PC-3 (cell line): ENCODE data around the gene ACOXL. TPM values are rescaled to one million over a fixed set of nuclear protein-coding genes. Genes with fewer than 3 reads are reported as not detected.
A peak's percentile ranks its signal among the peaks of the same experiment; 100 is the strongest.

Source experiments
- ATAC-seq: fragments of 200-7000 bp; cut with Tn5 transposase; 2 replicates; pipeline ENCODE4 v1.9.1; 2020; ENCODE audit warnings: mild to moderate bottlenecking, moderate library complexity
- BruUV-seq: library from RNA; stranded (reverse); fragments of 400-500 nt; replicated peaks from 2 replicates; lab custom pipeline; 2021; lab: Mats Ljungman, UMichigan
- CTCF ChIA-PET: fragments of 300-600 bp; sonication (Branson Sonifier 250); formaldehyde crosslinking; loops from one replicate; lab custom pipeline; 2022; ENCODE audit warnings: antibody characterized with exemption; lab: Charles Lee
- POLR2A ChIA-PET: fragments of 300-600 bp; sonication (Branson Sonifier 250); formaldehyde crosslinking; loops from one replicate; lab custom pipeline; 2022; ENCODE audit warnings: antibody characterized with exemption; ENCODE audit not compliant: unreplicated experiment; lab: Charles Lee
- DNase-seq: peaks from one replicate; pipeline ENCODE4 v3.0.0-alpha.2; 2015
- H2AFZ ChIP-seq: fragments of 300-600 bp; sonication (generic); 2 replicates; pipeline ENCODE4 v1.6.0; 2016; ENCODE audit warnings: antibody characterized with exemption, low read length
- H3F3A ChIP-seq: fragments of 300-600 bp; sonication (generic); one replicate; pipeline ENCODE4 v1.6.0; 2017; ENCODE audit warnings: antibody characterized with exemption, low read length, control low read depth, mild to moderate bottlenecking; ENCODE audit not compliant: unreplicated experiment
- H3K27ac ChIP-seq: fragments of 300-600 bp; sonication (generic); 2 replicates; pipeline ENCODE4 v1.5.1; 2016; ENCODE audit warnings: mild to moderate bottlenecking, low read length
- H3K27me3 ChIP-seq: fragments of 300-600 bp; sonication (generic); 2 replicates; pipeline ENCODE4 v1.6.1; 2016; ENCODE audit warnings: low read length, mixed read lengths
- H3K36me3 ChIP-seq: fragments of 300-600 bp; sonication (generic); 2 replicates; pipeline ENCODE4 v1.6.1; 2016; ENCODE audit warnings: low read depth, mixed run types, low read length, mixed read lengths
- H3K4me1 ChIP-seq: fragments of 300-600 bp; sonication (generic); 2 replicates; pipeline ENCODE4 v1.5.1; 2016; ENCODE audit warnings: low read length; ENCODE audit not compliant: insufficient read depth
- H3K4me2 ChIP-seq: fragments of 300-600 bp; sonication (generic); 2 replicates; pipeline ENCODE4 v1.6.0; 2016; ENCODE audit warnings: low read length
- H3K4me3 ChIP-seq: fragments of 300-600 bp; sonication (generic); 2 replicates; pipeline ENCODE4 v1.5.1; 2016; ENCODE audit warnings: mild to moderate bottlenecking, low read length, mixed read lengths
- H3K79me2 ChIP-seq: fragments of 300-600 bp; sonication (generic); 2 replicates; pipeline ENCODE4 v1.6.1; 2017; ENCODE audit warnings: low read length, mixed read lengths
- H3K9ac ChIP-seq: fragments of 300-600 bp; sonication (generic); 2 replicates; pipeline ENCODE4 v1.6.0; 2016; ENCODE audit warnings: mild to moderate bottlenecking, low read length
- H3K9me2 ChIP-seq: fragments of 300-600 bp; sonication (generic); replicated peaks from 2 replicates; pipeline ENCODE4 v1.6.1; 2016; ENCODE audit warnings: mixed run types, low read length, mixed read lengths
- H3K9me3 ChIP-seq: fragments of 300-600 bp; sonication (generic); 2 replicates; pipeline ENCODE4 v1.6.1; 2016; ENCODE audit warnings: low read length, mixed read lengths
- H4K20me1 ChIP-seq: fragments of 300-600 bp; sonication (generic); 2 replicates; pipeline ENCODE4 v1.6.1; 2016; ENCODE audit warnings: low read length, mixed read lengths
- EZH2 ChIP-seq: fragments of 300-600 bp; sonication (generic); IDR thresholded peaks from one replicate; pipeline ENCODE4 v1.6.1; 2017; ENCODE audit warnings: antibody characterized with exemption, mild to moderate bottlenecking, low read length; ENCODE audit not compliant: unreplicated experiment
- EZH2phosphoT487 ChIP-seq: fragments of 300-600 bp; sonication (generic); IDR thresholded peaks from 2 replicates; pipeline ENCODE4 v1.6.1; 2018; ENCODE audit warnings: mild to moderate bottlenecking, antibody characterized with exemption, low read length, borderline replicate concordance
- intact Hi-C: fragments of 100-400 bp; cut with micrococcal nuclease; formaldehyde crosslinking; loops from 2 replicates; pipeline ENCODE4 v1.9.0; 2023
- total RNA-seq: library from RNA; depleted of rRNA; stranded (reverse); fragments of >200 nt; gene quantifications from 2 replicates; pipeline ENCODE4 v1.2.3, GENCODE V29; 2014
- TF ChIP-seq, protein P1 (sequence below): fragments of 300-600 bp; sonication (generic); conservative IDR thresholded peaks from 2 replicates; pipeline ENCODE4 v1.5.1; 2017; ENCODE audit warnings: antibody characterized with exemption, low read depth, mild to moderate bottlenecking, low read length

The ACOXL gene
- total RNA-seq, 1 experiment from 2014 or later = 16.3 TPM

DNA sequence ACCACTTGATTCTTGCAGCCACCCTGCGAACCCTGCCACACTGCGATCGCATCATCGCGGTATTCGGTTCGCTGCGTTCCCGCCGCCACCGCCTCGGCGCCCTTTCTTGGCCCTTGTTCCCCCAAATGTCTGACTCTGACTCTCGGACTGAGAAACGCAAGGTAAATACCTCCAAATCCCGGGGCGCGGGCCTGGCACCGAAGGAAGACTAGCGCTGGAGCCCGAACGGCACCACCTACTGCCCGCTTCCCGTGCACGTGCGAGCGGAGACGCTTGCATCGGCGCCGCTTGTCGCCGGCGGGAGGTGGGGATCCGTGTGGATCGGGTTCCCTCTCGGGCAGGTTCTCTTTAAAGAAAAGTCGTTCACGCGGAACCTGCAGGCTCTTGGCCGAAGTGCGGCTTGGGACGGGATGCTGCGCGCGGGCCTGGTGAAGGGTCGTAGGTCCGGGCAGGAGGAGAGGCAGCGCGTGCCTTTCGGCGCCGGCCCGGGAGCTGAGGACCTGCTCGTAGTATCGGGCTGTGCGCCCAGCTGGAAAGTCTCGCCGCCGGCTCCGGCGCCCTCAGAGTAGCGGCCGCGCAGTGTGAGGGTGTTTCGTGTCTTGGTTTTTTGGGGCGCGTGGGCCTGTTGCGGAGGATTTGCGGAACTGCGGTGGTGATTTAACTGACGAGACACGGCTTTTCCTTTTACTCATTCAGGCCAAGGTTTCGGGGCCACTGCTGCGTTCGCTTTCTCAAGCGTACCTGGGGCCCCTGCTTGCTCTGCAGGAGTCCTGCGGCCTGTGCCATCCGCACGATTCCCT is 388.9 kb downstream of the ACOXL start:
- Histone ChIP-seq H2AFZ (no peak overlapping the region), H3K4me2 (peak overlapping the region; percentile 97), H4K20me1 (peaks cover 24% of the 10 kb centered on the region), H3K4me1 (peaks cover 16% of the 10 kb centered on the region), H3K9me2 (no peaks in the 10 kb centered on the region), H3K4me3 (peak overlapping the region; percentile 91), H3K9me3 (no peaks in the 10 kb centered on the region), H3F3A (no peaks in the 10 kb centered on the region), H3K27ac (peak overlapping the region; percentile 27; the same call in 1 of the 2 replicates), H3K36me3 (peaks cover 22% of the 10 kb centered on the region), H3K9ac (peak overlapping the region; percentile 82), H3K79me2 (peaks cover 51% of the 10 kb centered on the region), H3K27me3 (no peaks in the 10 kb centered on the region)
- TF ChIP-seq, protein P1, sequence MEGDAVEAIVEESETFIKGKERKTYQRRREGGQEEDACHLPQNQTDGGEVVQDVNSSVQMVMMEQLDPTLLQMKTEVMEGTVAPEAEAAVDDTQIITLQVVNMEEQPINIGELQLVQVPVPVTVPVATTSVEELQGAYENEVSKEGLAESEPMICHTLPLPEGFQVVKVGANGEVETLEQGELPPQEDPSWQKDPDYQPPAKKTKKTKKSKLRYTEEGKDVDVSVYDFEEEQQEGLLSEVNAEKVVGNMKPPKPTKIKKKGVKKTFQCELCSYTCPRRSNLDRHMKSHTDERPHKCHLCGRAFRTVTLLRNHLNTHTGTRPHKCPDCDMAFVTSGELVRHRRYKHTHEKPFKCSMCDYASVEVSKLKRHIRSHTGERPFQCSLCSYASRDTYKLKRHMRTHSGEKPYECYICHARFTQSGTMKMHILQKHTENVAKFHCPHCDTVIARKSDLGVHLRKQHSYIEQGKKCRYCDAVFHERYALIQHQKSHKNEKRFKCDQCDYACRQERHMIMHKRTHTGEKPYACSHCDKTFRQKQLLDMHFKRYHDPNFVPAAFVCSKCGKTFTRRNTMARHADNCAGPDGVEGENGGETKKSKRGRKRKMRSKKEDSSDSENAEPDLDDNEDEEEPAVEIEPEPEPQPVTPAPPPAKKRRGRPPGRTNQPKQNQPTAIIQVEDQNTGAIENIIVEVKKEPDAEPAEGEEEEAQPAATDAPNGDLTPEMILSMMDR = no peak
- TF ChIP-seq EZH2 (no peak), EZH2phosphoT487 (no peak)
- POLR2A ChIA-PET = interaction anchor here (0.6 to 1.2 kb wide), 5 partner anchors 47 to 1516 kb away, joined by 3 to 14 read pairs (median 5); no protein-coding TSS in a partner anchor
- TSS peak; percentile 31 for BruUV-seq
- CTCF ChIA-PET = interaction anchor here (0.5 kb wide), 1 partner anchor 89 kb away, joined by 3 read pairs; no protein-coding TSS in a partner anchor
- peak; percentile 38 for DNase-seq
- ATAC-seq = peak; percentile 0; the same call in 1 of the 2 replicates
- intact Hi-C loops = loop anchor here (2.0 to 10.0 kb wide), 4 partner anchors 48 to 578 kb away; no protein-coding TSS in a partner anchor

- TF ChIP-seq EZH2phosphoT487 (no peak), EZH2 (no peak)
- TF ChIP-seq, protein P1 = no peak
- H3K27me3 ChIP-seq = no peaks in the 10 kb centered on the region
- peaks cover 59% of the 10 kb centered on the region for H3K79me2 ChIP-seq
- peak overlapping the region; percentile 91 for H3K4me3 ChIP-seq
- CTCF ChIA-PET = no interaction called here
- POLR2A ChIA-PET = no interaction called here
- H3K9me3 ChIP-seq = no peaks in the 10 kb centered on the region
- H3K27ac ChIP-seq = no peak overlapping the region
- H3K9ac ChIP-seq = peak overlapping the region; percentile 82
- ATAC-seq (peak; percentile 60), DNase-seq (peak; percentile 97)
- BruUV-seq = TSS peak; percentile 57
- no peak overlapping the region for H2AFZ ChIP-seq
- H3K4me2 ChIP-seq = peak overlapping the region; percentile 97
- H3K36me3 ChIP-seq = peaks cover 30% of the 10 kb centered on the region
- no peaks in the 10 kb centered on the region for H3F3A ChIP-seq
- H4K20me1 ChIP-seq = peaks cover 24% of the 10 kb centered on the region
- H3K9me2 ChIP-seq = no peaks in the 10 kb centered on the region
- H3K4me1 ChIP-seq = peaks cover 12% of the 10 kb centered on the region
- intact Hi-C loops = loop anchor here (1.0 to 10.0 kb wide), 5 partner anchors 49 to 577 kb away; no protein-coding TSS in a partner anchor
These were observed 389.7 kb downstream of the ACOXL start for GRCh38 chr2:111121828-111122630.
